Fibroblast of mammary gland (primary cell): ENCODE data around the gene FHIT.

ENCODE experiments used
- DNase-seq: peaks from one replicate; pipeline ENCODE4 v3.0.0-alpha.2; 2010; ENCODE audit warnings: low read depth
- H3K4me3 ChIP-seq: 2 replicates; pipeline ENCODE4 v1.5.1; 2011; ENCODE audit warnings: low read depth, mild to moderate bottlenecking, low read length, moderate library complexity; ENCODE audit not compliant: control insufficient read depth
- TF ChIP-seq, protein P1 (sequence below): conservative IDR thresholded peaks from 2 replicates; pipeline ENCODE4 v1.5.1; 2011; ENCODE audit warnings: low read depth, low read length, inconsistent platforms; ENCODE audit not compliant: control insufficient read depth, insufficient read depth

The FHIT gene

DNA sequence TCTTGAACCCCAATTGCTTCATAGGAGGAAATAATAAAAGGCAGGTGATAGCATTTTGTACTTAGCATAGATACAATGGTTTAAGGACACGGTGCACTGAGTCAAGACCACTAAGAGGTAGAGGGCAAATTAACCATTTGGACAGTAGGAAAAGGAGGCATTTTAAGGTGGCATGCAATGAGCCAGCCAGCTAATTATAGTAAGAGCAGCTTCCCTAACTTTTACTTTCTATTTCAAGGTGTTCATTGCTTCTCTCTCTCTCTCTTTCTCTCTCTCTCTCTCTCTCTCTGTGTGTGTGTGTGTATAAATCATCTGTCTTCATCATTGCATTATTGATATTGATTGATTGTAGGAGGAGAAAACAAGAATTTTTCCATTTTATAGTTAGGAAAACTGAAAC is 1461.0 kb downstream of the FHIT start:
- TF ChIP-seq, protein P1, sequence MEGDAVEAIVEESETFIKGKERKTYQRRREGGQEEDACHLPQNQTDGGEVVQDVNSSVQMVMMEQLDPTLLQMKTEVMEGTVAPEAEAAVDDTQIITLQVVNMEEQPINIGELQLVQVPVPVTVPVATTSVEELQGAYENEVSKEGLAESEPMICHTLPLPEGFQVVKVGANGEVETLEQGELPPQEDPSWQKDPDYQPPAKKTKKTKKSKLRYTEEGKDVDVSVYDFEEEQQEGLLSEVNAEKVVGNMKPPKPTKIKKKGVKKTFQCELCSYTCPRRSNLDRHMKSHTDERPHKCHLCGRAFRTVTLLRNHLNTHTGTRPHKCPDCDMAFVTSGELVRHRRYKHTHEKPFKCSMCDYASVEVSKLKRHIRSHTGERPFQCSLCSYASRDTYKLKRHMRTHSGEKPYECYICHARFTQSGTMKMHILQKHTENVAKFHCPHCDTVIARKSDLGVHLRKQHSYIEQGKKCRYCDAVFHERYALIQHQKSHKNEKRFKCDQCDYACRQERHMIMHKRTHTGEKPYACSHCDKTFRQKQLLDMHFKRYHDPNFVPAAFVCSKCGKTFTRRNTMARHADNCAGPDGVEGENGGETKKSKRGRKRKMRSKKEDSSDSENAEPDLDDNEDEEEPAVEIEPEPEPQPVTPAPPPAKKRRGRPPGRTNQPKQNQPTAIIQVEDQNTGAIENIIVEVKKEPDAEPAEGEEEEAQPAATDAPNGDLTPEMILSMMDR = no peak
- DNase-seq = no peak

DNA sequence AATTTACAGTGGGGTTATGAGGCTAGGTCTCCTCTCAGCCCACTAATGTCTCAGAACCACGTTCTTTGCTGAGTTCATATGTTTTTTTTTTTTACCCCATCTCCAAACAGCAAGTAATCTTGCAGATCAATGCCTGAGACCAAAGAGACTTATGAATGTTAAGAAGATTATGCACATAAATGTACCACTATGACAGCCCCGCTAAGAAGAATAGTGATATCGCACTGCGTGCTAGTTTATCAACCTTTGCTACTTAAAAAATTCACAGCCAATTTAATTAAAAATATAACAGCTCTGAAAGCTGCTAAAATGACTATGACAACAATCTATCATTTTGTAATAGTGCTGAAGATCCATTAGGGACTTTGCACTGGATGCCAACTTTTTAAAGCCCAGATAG is 1462.5 kb downstream of the FHIT start:
- no peak overlapping the region for H3K4me3 ChIP-seq
- TF ChIP-seq, protein P1 = no peak
- no peak for DNase-seq

More for the DNA sequence above, 1461.0 kb downstream of the FHIT start:
- H3K4me3 ChIP-seq = no peak overlapping the region

DNA sequence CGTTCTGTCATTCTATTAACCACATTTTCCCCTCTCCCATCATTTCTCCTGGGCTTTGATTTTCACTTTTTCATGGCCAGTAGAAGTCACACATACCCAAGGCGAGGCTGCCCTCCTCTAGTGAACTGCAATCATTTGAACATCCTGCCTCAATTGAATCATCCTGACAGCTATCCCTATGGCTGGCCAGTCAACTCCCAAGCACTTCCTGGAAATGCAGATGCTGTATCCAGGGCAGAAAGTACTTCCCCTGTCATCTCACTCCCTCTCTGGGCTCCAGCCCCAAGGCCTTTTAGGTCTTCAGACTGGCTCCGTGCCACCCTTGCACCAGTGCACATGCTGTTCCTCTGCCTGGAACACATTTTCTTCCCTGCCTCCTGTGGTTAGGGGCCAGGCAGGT is 1463.1 kb downstream of the FHIT start:
- DNase-seq = no peak
- TF ChIP-seq, protein P1 = no peak
- H3K4me3 ChIP-seq = no peak overlapping the region

DNA sequence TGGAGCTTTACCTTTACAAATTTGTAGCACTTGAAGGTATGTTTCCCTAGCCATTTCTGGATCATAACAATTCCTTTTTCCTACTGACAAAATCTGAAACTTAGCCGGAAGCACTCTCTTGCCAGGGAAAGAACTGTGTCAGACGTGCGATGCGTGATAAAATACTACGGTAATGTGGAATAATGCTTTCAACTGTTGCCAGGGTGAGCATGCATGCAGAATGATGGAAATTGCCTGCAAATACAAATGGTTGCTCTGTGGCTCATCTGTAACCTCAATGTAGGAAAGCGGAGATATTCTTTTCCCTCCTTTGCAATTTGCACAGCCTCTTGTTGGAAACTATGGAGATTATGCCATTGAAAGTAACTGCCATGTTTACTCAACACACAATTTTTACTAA is 1464.9 kb downstream of the FHIT start:
- TF ChIP-seq, protein P1 = no peak
- H3K4me3 ChIP-seq = no peak overlapping the region
- DNase-seq = no peak

DNA sequence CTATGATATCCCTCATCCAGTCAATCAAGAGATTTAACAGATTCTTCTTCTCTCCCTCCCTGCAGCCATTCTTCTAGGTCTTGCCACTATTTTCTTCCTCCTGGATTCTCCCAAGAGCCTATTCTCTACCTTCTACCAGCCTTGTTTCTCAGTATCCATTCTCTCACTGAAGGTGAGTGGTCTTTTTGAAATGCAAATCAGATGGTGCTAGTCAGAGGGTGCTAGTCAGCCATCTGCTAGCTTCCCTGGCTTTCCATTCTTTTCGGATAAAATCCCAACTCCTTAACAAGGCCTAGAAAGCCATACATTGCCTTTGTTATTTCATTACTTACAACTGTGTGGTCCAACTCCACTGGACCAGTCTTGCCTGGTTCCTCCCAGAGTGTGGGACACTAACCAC is 1467.1 kb downstream of the FHIT start:
- TF ChIP-seq, protein P1 = no peak
- H3K4me3 ChIP-seq = no peak overlapping the region
- DNase-seq = no peak

DNA sequence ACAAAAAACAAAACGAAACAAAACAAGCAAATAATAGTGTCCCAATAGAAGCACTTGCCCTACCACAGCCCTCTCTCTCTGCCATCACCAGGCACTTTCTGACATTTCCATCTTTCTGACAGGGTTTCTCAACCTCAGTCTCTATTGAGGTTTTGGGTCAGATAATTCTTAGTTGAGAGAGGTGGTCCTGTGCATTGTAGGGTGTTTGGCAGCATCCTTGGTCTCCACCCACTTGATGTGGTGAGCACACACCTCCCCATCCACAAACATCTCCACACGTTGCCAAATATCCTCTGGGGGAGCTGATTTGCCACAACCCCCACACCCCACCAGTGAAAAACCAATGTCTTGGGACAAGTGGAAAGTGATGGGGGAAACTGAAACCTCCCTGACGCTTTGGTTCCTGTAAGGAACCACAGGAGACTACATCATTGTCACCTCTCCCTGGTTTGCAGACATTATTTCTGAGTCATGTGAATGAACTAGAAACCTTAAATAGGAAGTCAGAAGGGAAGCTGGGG is 1467.7 kb downstream of the FHIT start:
- DNase-seq = no peak
- H3K4me3 ChIP-seq = no peak overlapping the region
- TF ChIP-seq, protein P1 = no peak

DNA sequence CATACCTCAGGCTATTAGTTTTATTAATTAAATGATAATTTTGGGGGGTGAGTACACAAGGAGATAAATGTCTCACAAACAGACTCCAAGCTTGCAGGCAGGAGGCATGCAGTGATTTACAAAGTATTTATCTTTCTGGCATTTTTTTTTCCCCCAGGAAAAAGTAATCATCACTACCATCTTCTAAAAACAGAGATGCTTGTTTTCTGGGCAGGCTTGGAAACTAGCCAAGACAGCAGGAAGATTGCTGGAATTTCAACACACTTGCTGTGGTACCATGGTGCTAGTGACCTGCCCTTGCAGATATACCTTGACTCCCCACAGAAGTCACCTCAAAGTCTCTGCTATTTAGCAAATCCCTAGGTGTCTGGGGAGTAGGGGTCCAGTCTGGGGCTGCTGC is 1468.6 kb downstream of the FHIT start:
- TF ChIP-seq, protein P1 = no peak
- H3K4me3 ChIP-seq = no peak overlapping the region
- peak; percentile 12 for DNase-seq
